Adrenal gland (tissue), 12 donors: Measurements from ENCODE around the gene DNAH9. TPM values are rescaled to one million over a fixed set of nuclear protein-coding genes. Genes with fewer than 3 reads are reported as not detected.

ENCODE experiments used
- DNase-seq, 7 donors: peaks; one replicate each; pipeline ENCODE4 v3.0.0-alpha.2; 2019 to 2020
- H3K27ac ChIP-seq, 5 donors: fragments of 200-600 bp; sonication (generic) in 4 of 5; 1 replicate in 3 of 5; 2 replicates in 2 of 5; pipeline versions ENCODE4 v1.5.1 to v1.8.0; 2016 to 2020; ENCODE audit warnings: mild to moderate bottlenecking in 1 of 5
- H3K27me3 ChIP-seq: fragments of 200-600 bp; 2 replicates; pipeline ENCODE4 v1.8.0; 2021
- H3K36me3 ChIP-seq, 2 donors: fragments of 200-600 bp; replicated peaks in 1 of 2; 1 replicate in 1 of 2; 2 replicates in 1 of 2; pipeline versions ENCODE4 v1.5.1 to v1.8.0; 2018 to 2022
- H3K4me1 ChIP-seq, 2 donors: fragments of 200-600 bp; replicated peaks in 1 of 2; 1 replicate in 1 of 2; 2 replicates in 1 of 2; pipeline versions ENCODE4 v1.5.1 to v1.8.0; 2018 to 2021
- H3K4me3 ChIP-seq, 4 donors: fragments of 200-600 bp; sonication (generic) in 3 of 4; one replicate each; pipeline ENCODE4 v1.5.1; 2016 to 2018
- H3K9me3 ChIP-seq, 3 donors: fragments of 200-600 bp; sonication (generic) in 1 of 3; replicated peaks in 1 of 3; 1 replicate in 2 of 3; 2 replicates in 1 of 3; pipeline versions ENCODE4 v1.5.1 to v1.8.0; 2016 to 2021
- POLR2A ChIP-seq, 2 donors: fragments of 450-650 bp; IDR thresholded peaks; one replicate each; pipeline ENCODE4 v1.6.1; 2017; ENCODE audit warnings: antibody characterized with exemption in 2 of 2, mild to moderate bottlenecking in 2 of 2, moderate library complexity in 1 of 2
- WGBS, 4 donors: extraction: QIAGEN DNeasy Blood & Tissue Kit in 2 of 4; methylation state at CpG; one replicate each; pipeline versions ENCODE4 v1.1.5 to v1.1.7; 2013 to 2017; 5-methylcytosine and 5-hydroxymethylcytosine counted together
- intact Hi-C, 2 donors: fragments of 100-400 bp; cut with DNase I; formaldehyde crosslinking; loops; one replicate each; pipeline versions ENCODE4 v1.14.1 to v1.15.0; 2022 to 2023
- polyA plus RNA-seq, 3 donors: library from polyadenylated mRNA; stranded (reverse); fragments of 200-250 nt in 2 of 3; fragments of 350-450 nt in 1 of 3; fragmentation: Illumina TruSeq in 1 of 3; extraction: RNeasy Lipid Tissue Mini Kit (QIAGEN cat#74804) in 1 of 3; gene quantifications; one replicate each; pipeline ENCODE4 v1.2.3, GENCODE V29; 2013 to 2014
- total RNA-seq, 9 donors: library from RNA; depleted of rRNA in 4 of 9; stranded (reverse); fragments of >200 nt in 4 of 9; fragments of 120-200 nt in 1 of 9; fragmentation: NEBNext Ultra II Directional in 1 of 9; extraction: Animal tissue kit (Norgen Biotek cat#: 25700) in 1 of 9; gene quantifications; one replicate each; pipeline versions ENCODE4 v1.1.0 to v1.2.4, GENCODE V29; 2013 to 2023
- TF ChIP-seq, protein P1 (sequence below), 6 experiments: fragments of 450-650 bp in 4 of 6; fragments of 200-600 bp in 2 of 6; sonication (generic) in 1 of 6; IDR thresholded peaks; 1 replicate in 5 of 6; 2 replicates in 1 of 6; pipeline versions ENCODE4 v1.5.1 to v1.8.0; 2016 to 2021; ENCODE audit warnings: antibody characterized with exemption in 6 of 6, mild to moderate bottlenecking in 2 of 6, moderate library complexity in 1 of 6
- donor health status: healthy with polysubstance abuse.
- donor health status: Bipolar disorder and iron deficiency.
- donor health status: DM: yes; HTN: yes; CAD: no.
- donor health status: DM: no; HTN: no; CAD: no.
- donor health status: DM: no; HTN: no; CAD: no.
- donor health status: DM: yes; HTN: yes; CAD: no.

DNAH9 gene
- total and polyA plus RNA-seq, 12 donors, result 0.28 to 3.5 (median 1.2) TPM

DNA sequence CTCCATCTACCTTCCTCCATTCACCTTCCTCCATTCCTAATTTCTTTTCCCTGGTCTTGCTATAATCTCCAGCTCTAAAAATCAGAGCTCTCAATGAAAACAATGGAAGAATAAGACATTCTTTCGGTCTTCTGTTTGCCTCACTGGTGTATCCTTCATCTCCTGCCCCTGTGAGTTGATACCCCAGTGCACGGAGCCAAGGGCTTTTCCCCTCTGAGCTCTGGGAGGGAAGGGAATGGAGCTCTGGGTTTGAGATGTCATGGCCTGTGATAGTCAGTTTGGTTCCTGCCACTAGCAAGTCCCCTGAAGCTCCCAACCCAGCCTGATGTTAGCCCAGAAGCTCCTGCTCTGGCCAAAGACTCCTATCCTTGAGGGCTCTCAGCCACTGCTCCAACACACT lies 36.6 kb upstream of the DNAH9 start:
- Histone ChIP-seq H3K9me3 (no peaks in the 10 kb centered on the region), H3K27ac (no peak overlapping the region), H3K4me1 (no peaks in the 10 kb centered on the region), H3K4me3 (no peak overlapping the region), H3K36me3 (no peaks in the 10 kb centered on the region), H3K27me3 (no peaks in the 10 kb centered on the region)
- no peak for DNase-seq
- TF ChIP-seq POLR2A (IDR thresholded peaks at IDR 0.05), result no peak
- TF ChIP-seq, protein P1, sequence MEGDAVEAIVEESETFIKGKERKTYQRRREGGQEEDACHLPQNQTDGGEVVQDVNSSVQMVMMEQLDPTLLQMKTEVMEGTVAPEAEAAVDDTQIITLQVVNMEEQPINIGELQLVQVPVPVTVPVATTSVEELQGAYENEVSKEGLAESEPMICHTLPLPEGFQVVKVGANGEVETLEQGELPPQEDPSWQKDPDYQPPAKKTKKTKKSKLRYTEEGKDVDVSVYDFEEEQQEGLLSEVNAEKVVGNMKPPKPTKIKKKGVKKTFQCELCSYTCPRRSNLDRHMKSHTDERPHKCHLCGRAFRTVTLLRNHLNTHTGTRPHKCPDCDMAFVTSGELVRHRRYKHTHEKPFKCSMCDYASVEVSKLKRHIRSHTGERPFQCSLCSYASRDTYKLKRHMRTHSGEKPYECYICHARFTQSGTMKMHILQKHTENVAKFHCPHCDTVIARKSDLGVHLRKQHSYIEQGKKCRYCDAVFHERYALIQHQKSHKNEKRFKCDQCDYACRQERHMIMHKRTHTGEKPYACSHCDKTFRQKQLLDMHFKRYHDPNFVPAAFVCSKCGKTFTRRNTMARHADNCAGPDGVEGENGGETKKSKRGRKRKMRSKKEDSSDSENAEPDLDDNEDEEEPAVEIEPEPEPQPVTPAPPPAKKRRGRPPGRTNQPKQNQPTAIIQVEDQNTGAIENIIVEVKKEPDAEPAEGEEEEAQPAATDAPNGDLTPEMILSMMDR (IDR thresholded peaks at IDR 0.05), result no peak
- WGBS, 4 donors, result 72 to 82% (median 77%) methylated on average over 2 of the region's 2 CpGs
- intact Hi-C loops, result no loop called here

DNA sequence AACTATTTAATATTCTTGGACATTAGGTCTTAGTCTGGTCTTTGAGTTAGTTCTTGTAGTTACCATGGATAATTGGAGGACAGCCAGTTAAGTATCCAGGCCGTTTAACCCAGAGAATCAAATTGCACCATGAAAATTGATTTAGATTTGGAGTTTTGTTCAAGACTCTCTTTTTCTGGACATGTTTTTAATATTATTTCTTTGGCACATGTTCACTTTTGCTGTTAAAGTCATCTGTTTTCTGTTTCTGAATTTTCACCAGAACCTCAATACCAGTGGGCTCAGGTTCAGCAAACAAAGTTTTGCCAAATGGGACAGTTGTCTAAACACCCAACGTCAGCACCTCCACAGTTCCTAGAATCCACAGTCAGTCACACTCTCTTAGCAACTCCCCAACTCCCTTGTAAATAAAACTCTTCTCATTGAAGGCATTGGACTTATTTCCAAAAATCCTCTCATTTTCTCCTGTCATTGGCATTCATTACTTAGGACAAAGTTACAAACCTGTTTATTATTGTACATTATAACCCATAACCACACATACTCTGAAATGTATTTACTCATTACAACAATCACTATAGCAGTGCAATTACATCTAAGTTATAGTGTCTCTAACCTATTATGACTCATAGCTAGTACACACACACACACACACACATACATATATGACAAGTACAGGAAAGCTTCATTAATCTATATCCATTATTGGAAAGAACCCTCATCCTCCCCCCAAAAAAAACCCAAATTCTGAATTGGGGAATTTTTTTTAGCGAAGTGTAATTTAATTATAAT lies 33.5 kb upstream of the DNAH9 start:
- no peak for DNase-seq
- Histone ChIP-seq H3K27ac (no peak overlapping the region), H3K4me3 (no peak overlapping the region), H3K9me3 (no peaks in the 10 kb centered on the region), H3K27me3 (no peaks in the 10 kb centered on the region), H3K4me1 (no peaks in the 10 kb centered on the region), H3K36me3 (no peaks in the 10 kb centered on the region)
- no peak for TF ChIP-seq POLR2A (IDR thresholded peaks at IDR 0.05)
- TF ChIP-seq, protein P1 (IDR thresholded peaks at IDR 0.05), result no peak
- 38 to 52% (median 50%) methylated on average over 3 of the region's 3 CpGs for WGBS, 4 donors
- intact Hi-C loops, result no loop called here

DNA sequence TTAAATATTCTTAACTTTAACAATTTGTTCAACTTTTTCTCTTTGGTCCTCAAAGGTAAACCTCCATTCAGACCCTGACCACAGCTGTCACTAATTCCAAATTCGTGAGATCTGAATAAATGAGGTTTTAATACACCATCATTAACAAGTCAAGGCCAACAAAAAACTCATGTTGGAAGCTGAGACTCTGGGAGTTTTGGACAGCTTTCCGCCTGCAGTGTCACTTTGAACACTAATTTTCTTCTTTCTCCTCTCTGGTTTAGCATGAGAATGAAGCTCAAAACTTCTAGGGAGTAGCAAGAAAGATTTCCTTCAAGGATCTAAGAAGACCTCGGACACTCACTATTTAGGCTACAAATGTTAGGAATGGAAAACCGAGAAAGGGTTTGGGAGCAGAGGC lies 32.7 kb upstream of the DNAH9 start:
- Histone ChIP-seq H3K27me3 (no peaks in the 10 kb centered on the region), H3K4me3 (no peak overlapping the region), H3K4me1 (no peaks in the 10 kb centered on the region), H3K36me3 (no peaks in the 10 kb centered on the region), H3K27ac (no peak overlapping the region), H3K9me3 (no peaks in the 10 kb centered on the region)
- TF ChIP-seq, protein P1 (IDR thresholded peaks at IDR 0.05), result no peak
- no peak for TF ChIP-seq POLR2A (IDR thresholded peaks at IDR 0.05)
- WGBS, 4 donors, result 37 to 72% (median 63%) methylated on average over 4 of the region's 4 CpGs
- intact Hi-C loops, result no loop called here
- DNase-seq, result no peak

DNA sequence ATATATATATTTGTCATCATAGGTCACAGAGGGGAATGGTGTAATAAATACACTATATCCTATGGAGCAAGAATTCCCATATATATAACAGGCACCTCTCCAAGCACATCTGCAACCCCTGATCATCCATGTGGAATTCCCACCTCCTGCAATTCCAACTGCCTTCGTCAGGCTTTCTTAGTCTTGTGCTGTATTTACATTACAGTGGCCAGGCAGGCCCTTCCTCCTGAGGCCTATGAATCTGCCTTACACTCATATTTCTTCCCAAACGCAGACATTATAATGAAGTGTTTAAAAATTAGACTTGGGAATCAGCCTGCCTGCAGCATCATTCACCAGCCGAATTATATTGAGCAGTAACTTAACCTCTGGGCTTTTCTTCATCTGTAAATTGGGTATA lies 19.3 kb upstream of the DNAH9 start:
- TF ChIP-seq, protein P1 (IDR thresholded peaks at IDR 0.05), result no peak
- no peak for TF ChIP-seq POLR2A (IDR thresholded peaks at IDR 0.05)
- Histone ChIP-seq H3K4me1 (no peaks in the 10 kb centered on the region), H3K27ac (no peak overlapping the region), H3K27me3 (no peaks in the 10 kb centered on the region), H3K36me3 (no peaks in the 10 kb centered on the region), H3K9me3 (no peaks in the 10 kb centered on the region), H3K4me3 (no peak overlapping the region)
- DNase-seq, result no peak
- intact Hi-C loops, result no loop called here
- 69 to 89% (median 79%) methylated on average over 3 of the region's 3 CpGs for WGBS, 4 donors
